MM.1S (cell line): ENCODE results near the gene CDKN2B-AS1.
"Not testable (repeated sequence)": the region's sequence is repeated elsewhere in the genome, so short reads cannot be mapped to it uniquely, and the experiment has no call there.

Source experiments
- DNase-seq: peaks from one replicate; pipeline ENCODE4 v3.0.0-alpha.2; 2015
- H2AFZ ChIP-seq: fragments of 300-600 bp; sonication (generic); 2 replicates; pipeline ENCODE4 v1.6.0; 2016; ENCODE audit warnings: antibody characterized with exemption, low read length
- H3F3A ChIP-seq: fragments of 300-600 bp; sonication (generic); 2 replicates; pipeline ENCODE4 v1.6.1; 2016; ENCODE audit warnings: mild to moderate bottlenecking, antibody characterized with exemption, low read length, moderate library complexity, mixed read lengths; ENCODE audit not compliant: insufficient read depth
- H3K27ac ChIP-seq: fragments of 300-600 bp; sonication (generic); 2 replicates; pipeline ENCODE4 v1.5.1; 2016; ENCODE audit warnings: mild to moderate bottlenecking, low read length
- H3K27me3 ChIP-seq: fragments of 300-600 bp; sonication (generic); replicated peaks from 2 replicates; pipeline ENCODE4 v1.6.0; 2016; ENCODE audit warnings: low read length; ENCODE audit not compliant: insufficient read depth
- H3K36me3 ChIP-seq: fragments of 300-600 bp; sonication (generic); replicated peaks from 2 replicates; pipeline ENCODE4 v1.6.1; 2016; ENCODE audit warnings: mild to moderate bottlenecking, low read length, mixed read lengths; ENCODE audit not compliant: insufficient read depth
- H3K4me1 ChIP-seq: fragments of 300-600 bp; sonication (generic); 2 replicates; pipeline ENCODE4 v1.6.1; 2016; ENCODE audit warnings: low read length, mixed read lengths
- H3K4me2 ChIP-seq: fragments of 300-600 bp; sonication (generic); 2 replicates; pipeline ENCODE4 v1.6.0; 2016; ENCODE audit warnings: low read depth, low read length
- H3K4me3 ChIP-seq: fragments of 300-600 bp; sonication (generic); 2 replicates; pipeline ENCODE4 v1.5.1; 2016; ENCODE audit warnings: low read length, mixed read lengths
- H3K79me2 ChIP-seq: fragments of 300-600 bp; sonication (generic); 2 replicates; pipeline ENCODE4 v1.6.1; 2016; ENCODE audit warnings: mixed run types, low read length, mixed read lengths
- H3K9ac ChIP-seq: fragments of 300-600 bp; sonication (generic); 2 replicates; pipeline ENCODE4 v1.6.1; 2016; ENCODE audit warnings: low read length, mixed read lengths
- H3K9me2 ChIP-seq: fragments of 300-600 bp; sonication (generic); replicated peaks from 2 replicates; pipeline ENCODE4 v1.6.1; 2016; ENCODE audit warnings: mild to moderate bottlenecking, low read length, mixed read lengths; ENCODE audit not compliant: insufficient read depth
- H3K9me3 ChIP-seq: fragments of 300-600 bp; sonication (generic); replicated peaks from 2 replicates; pipeline ENCODE4 v1.6.1; 2016; ENCODE audit warnings: mild to moderate bottlenecking, low read length, mixed read lengths; ENCODE audit not compliant: insufficient read depth
- H4K20me1 ChIP-seq: fragments of 300-600 bp; sonication (generic); 2 replicates; pipeline ENCODE4 v1.6.1; 2016; ENCODE audit warnings: mild to moderate bottlenecking, low read length, moderate library complexity, mixed read lengths; ENCODE audit not compliant: insufficient read depth
- EZH2 ChIP-seq: fragments of 300-600 bp; sonication (generic); optimal IDR thresholded peaks from 2 replicates; pipeline ENCODE3; 2017; ENCODE audit warnings: low read depth, mild to moderate bottlenecking, antibody characterized with exemption, low read length, mixed read lengths
- EZH2phosphoT487 ChIP-seq: fragments of 300-600 bp; sonication (generic); IDR thresholded peaks from 2 replicates; pipeline ENCODE4 v1.6.1; 2018; ENCODE audit warnings: antibody characterized with exemption, low read length
- TF ChIP-seq, protein P1 (sequence below): fragments of 300-600 bp; sonication (generic); IDR thresholded peaks from 2 replicates; pipeline ENCODE4 v1.5.1; 2016; ENCODE audit warnings: antibody characterized with exemption, low read length, mixed read lengths

The CDKN2B-AS1 gene

DNA sequence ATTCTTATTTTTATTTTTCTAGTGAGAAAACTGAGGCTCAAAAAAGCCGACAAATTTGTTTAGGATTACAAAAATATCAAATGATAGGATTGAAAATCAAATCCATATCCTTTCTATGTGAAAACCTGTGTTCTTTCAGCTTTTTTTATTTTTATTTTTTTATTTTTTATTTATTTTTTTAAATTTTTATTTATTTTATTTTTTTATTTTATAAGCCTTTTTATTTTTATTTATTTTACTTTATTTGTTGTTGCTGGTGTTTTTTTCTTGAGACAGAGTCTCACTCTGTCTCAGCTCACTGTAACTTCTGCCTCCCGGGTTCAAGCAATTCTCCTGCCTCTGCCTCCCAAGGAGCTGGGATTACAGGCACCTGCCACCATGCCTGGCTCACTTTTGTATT lies 59.9 kb downstream of the CDKN2B-AS1 start:
- TF ChIP-seq EZH2 (no peak), EZH2phosphoT487 (no peak)
- TF ChIP-seq, protein P1, sequence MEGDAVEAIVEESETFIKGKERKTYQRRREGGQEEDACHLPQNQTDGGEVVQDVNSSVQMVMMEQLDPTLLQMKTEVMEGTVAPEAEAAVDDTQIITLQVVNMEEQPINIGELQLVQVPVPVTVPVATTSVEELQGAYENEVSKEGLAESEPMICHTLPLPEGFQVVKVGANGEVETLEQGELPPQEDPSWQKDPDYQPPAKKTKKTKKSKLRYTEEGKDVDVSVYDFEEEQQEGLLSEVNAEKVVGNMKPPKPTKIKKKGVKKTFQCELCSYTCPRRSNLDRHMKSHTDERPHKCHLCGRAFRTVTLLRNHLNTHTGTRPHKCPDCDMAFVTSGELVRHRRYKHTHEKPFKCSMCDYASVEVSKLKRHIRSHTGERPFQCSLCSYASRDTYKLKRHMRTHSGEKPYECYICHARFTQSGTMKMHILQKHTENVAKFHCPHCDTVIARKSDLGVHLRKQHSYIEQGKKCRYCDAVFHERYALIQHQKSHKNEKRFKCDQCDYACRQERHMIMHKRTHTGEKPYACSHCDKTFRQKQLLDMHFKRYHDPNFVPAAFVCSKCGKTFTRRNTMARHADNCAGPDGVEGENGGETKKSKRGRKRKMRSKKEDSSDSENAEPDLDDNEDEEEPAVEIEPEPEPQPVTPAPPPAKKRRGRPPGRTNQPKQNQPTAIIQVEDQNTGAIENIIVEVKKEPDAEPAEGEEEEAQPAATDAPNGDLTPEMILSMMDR = no peak
- no peak overlapping the region for H2AFZ ChIP-seq

DNA sequence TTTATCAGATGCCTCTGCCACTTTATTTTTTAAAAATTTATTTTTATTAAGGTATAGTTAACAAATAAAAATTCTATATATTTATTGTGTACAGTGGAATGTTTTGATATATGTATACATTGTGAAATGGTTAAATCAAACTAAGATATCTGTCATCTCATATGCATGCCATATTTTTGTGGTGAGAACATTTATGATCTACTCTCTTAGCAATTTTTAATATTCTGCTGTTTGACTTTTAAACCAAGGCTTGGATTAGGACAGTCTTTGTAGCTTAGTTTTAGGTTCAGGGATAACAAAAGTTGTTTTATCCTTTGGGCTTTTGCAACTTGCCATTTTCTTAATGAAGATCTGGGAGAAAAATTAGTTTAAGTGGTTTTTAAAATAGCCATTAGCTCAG lies 60.5 kb downstream of the CDKN2B-AS1 start:
- no peak overlapping the region for H3K4me2 ChIP-seq
- 0 out of 2 replicates have a peak, but pooled peaks cover 8% of the 10 kb centered on the region for H3K4me1 ChIP-seq
- no peaks in the 10 kb centered on the region for H3K79me2 ChIP-seq
- TF ChIP-seq, protein P1 = no peak
- TF ChIP-seq EZH2 (no peak), EZH2phosphoT487 (no peak)
- H3K9me3 ChIP-seq = no peaks in the 10 kb centered on the region
- no peaks in the 10 kb centered on the region for H3K9me2 ChIP-seq
- H3K27ac ChIP-seq = no peak overlapping the region
- H3K36me3 ChIP-seq = no peaks in the 10 kb centered on the region
- H2AFZ ChIP-seq = no peak overlapping the region
- H4K20me1 ChIP-seq = no peaks in the 10 kb centered on the region
- no peak overlapping the region for H3K9ac ChIP-seq
- DNase-seq = no peak
- H3F3A ChIP-seq = 0 out of 2 replicates have a peak, but pooled peaks cover 2% of the 10 kb centered on the region
- H3K4me3 ChIP-seq = no peak overlapping the region
- no peaks in the 10 kb centered on the region for H3K27me3 ChIP-seq

More for the DNA sequence above, 59.9 kb downstream of the CDKN2B-AS1 start:
- Histone ChIP-seq H3K27ac (no peak overlapping the region), H3K4me1 (0 out of 2 replicates have a peak, but pooled peaks cover 8% of the 10 kb centered on the region), H3K79me2 (no peaks in the 10 kb centered on the region), H3K9me2 (no peaks in the 10 kb centered on the region), H3F3A (0 out of 2 replicates have a peak, but pooled peaks cover 2% of the 10 kb centered on the region), H3K4me3 (no peak overlapping the region), H4K20me1 (no peaks in the 10 kb centered on the region), H3K9me3 (no peaks in the 10 kb centered on the region), H3K36me3 (no peaks in the 10 kb centered on the region), H3K9ac (no peak overlapping the region), H3K4me2 (no peak overlapping the region), H3K27me3 (no peaks in the 10 kb centered on the region)
- no peak for DNase-seq

DNA sequence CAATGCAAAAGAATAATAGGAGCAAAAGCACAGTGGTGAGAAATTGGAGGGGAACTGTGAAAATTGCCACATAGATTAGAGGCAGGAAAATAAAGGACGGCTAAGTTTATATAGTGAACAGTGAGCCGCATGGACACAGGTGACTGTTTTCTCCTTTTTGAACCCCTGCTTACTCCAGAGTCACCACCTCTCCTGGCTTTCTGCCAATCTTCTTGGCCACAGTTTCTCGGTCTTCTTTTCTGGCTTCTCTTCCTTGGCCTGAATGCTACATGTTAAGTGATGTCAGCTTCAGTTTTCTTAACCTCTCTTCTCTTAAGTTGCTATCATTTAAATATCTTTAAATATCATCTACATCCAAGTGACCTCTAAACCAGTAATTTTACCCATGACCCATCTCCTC lies 61.8 kb downstream of the CDKN2B-AS1 start:
- TF ChIP-seq EZH2phosphoT487 (no peak), EZH2 (no peak)
- TF ChIP-seq, protein P1 = no peak
- Histone ChIP-seq H3K79me2 (no peaks in the 10 kb centered on the region), H3K4me3 (no peak overlapping the region), H3K9me3 (no peaks in the 10 kb centered on the region), H3K27ac (no peak overlapping the region), H2AFZ (no peak overlapping the region), H3K27me3 (no peaks in the 10 kb centered on the region), H3K36me3 (no peaks in the 10 kb centered on the region), H3K9me2 (no peaks in the 10 kb centered on the region), H3K4me2 (no peak overlapping the region), H3F3A (0 out of 2 replicates have a peak, but pooled peaks cover 2% of the 10 kb centered on the region), H3K9ac (no peak overlapping the region), H4K20me1 (no peaks in the 10 kb centered on the region), H3K4me1 (0 out of 2 replicates have a peak, but pooled peaks cover 5% of the 10 kb centered on the region)
- peak; percentile 67 for DNase-seq

DNA sequence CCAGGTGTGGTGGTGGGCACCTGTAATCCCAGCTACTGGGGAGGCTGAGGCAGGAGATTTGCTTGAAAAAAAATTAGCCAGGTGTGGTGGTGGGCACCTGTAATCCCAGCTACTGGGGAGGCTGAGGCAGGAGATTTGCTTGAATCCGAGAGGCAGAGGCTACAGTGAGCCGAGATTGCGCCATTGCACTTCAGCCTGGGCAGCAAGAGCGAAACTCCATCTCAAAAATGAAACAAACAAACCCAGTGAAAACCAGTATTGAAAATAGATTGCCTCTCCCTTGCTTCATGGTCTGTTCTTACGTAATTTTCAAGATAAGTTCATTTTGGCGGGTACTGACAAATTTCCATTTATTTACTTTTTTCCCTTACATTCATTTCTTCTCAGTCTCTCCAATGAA lies 63.4 kb downstream of the CDKN2B-AS1 start:
- H3K27ac ChIP-seq, H4K20me1 ChIP-seq, H3K9me3 ChIP-seq, H3K4me3 ChIP-seq, DNase-seq, H3K4me1 ChIP-seq, H3K9ac ChIP-seq, H3K36me3 ChIP-seq, H3K79me2 ChIP-seq, H3K27me3 ChIP-seq, H3F3A ChIP-seq, H3K9me2 ChIP-seq, H2AFZ ChIP-seq, H3K4me2 ChIP-seq: not testable (repeated sequence)
